8988T (cell line): ENCODE results near the gene MAST2.
"Not testable (repeated sequence)": the region's sequence is repeated elsewhere in the genome, so short reads cannot be mapped to it uniquely, and the experiment has no call there.

Source experiments
- DNase-seq: peaks from one replicate; pipeline ENCODE4 v3.0.0; 2011

Gene MAST2

GRCh38 chr1:45862008-45862407 is 58.6 kb downstream of the MAST2 start:
- no peak for DNase-seq

GRCh38 chr1:45863218-45863617 is 59.8 kb downstream of the MAST2 start:
- no peak for DNase-seq

- DNase-seq, result no peak
These were observed 61.0 kb downstream of the MAST2 start for GRCh38 chr1:45864167-45865106.

DNA sequence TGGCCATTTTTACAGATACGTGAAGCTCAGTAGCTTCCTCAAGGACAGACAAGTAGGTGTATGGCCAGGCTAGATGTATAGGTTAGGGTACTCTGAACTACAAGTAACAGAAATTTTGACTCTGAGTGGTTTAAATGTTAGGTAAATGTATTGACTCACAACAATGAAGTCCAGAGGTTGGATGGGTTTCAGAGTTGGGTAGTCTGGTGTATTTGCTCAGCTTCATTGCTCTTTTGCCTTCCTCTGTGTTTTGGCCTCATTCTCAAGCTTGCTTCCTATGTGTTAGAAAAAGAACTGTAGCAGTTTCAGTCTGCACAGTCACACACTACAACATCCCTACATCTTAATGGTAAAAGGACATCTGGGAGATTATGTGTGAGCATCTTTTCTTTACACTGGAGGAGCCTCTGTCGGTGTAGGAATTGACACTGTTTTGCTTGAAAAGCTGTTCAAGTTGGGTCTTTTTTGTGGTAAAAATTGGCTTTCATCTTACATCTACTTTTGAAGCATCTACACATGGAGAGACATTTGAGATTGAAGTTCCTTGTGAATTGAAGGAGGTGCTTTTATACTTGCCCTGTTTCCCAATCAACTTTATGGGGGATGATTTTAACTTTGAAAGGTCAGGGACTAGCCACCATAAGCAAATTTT is 64.4 kb downstream of the MAST2 start:
- no peak for DNase-seq

- DNase-seq, result no peak
These were observed 65.4 kb downstream of the MAST2 start for GRCh38 chr1:45868861-45869260.

- no peak for DNase-seq
These were observed 67.1 kb downstream of the MAST2 start for GRCh38 chr1:45870500-45870899.

DNA sequence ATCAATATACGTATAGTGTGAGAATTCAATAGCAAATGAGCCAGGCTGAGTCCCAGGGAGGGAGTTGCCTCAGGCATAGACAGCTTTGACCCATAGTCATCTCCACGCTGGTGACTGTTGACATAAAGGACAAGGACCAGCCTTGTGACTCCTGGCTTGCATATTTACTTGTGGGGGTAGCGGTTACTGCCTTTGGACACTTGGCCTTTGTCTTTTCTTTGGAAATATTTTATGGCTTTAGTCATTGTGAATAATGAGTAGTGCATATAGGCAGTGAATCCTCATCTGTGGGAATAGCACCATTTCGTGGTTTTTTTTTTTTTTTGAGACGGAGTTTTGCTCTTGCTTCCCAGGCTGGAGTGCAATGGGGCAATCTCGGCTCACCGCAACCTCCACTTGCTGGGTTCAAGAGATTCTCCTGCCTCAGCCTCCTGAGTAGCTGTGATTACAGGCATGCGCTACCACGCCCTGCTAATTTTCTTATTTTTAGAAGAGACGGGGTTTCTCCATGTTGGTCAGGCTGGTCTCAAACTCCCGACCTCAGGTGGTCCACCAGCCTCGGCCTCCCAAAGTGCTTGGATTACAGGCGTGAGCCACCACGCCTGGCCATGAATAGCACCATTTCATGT is 68.9 kb downstream of the MAST2 start:
- not testable (repeated sequence) for DNase-seq

DNA sequence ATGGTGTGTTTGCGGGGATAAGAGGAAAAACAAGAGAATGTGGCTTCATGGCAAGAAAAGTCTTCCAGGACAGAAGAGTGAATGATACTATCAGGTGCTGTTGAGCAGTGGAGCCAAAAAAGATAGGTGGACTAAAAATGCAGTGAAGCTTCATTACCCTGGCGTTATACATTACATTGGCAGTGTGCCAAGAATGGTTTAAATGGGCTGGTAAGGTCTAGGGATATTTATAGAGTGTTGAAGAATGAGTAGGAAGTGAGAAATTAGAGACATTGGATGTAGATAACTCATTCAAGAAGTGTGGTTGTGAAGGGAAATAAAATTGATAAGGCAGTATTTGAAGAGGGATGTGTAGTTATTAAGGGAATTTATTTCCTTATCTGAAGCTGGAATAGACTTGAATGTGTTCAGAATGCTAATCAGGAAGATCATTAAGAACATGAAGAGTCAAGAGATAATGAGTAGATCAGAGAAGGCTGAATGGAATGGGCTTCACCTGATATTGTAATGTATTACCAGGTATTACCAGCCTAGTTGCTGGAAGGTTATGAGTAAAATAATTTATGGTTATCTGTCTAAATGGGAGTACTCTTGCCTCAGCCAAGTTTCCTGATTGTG is 72.7 kb downstream of the MAST2 start:
- no peak for DNase-seq

DNA sequence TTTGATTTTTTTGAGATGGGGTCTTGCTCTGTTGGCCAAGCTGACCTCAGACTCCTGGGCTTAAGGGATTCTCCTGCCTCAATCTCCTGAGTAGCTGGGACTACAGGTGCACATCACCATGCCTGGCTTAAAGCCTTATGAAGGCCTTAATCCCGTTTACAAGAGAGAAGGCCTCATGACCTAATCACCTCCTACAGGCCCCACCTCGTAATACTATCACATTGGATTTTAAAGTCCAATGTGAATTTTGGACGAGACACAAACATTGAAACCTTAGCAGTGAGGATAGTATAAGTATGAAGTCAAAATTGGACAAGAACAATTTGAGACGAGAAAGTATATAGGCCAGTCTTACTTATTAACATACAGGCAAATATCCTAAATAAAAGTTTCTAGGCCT is 73.9 kb downstream of the MAST2 start:
- no peak for DNase-seq

- DNase-seq, result no peak
These were observed 76.6 kb downstream of the MAST2 start for GRCh38 chr1:45879885-45880598.

DNA sequence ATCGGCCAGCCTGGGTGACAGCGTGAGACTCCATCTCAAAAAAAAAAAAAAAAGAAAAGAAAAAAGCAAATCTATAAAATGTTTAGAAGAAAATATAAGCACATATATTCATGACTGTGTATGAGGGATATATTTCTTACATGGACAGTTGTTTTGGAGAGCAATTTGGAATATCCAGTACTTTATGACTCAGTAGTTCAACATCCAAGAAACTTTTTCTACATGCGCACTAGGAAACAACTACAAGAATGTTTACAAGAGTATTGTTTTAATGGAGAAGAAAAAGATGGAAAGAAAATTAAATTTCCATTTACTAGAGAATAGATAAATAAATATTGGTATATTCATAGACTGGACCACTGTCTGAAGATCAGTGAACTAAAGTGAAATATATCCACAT is 77.5 kb downstream of the MAST2 start:
- DNase-seq, result no peak

GRCh38 chr1:45883658-45884057 is 80.2 kb downstream of the MAST2 start:
- no peak for DNase-seq

DNA sequence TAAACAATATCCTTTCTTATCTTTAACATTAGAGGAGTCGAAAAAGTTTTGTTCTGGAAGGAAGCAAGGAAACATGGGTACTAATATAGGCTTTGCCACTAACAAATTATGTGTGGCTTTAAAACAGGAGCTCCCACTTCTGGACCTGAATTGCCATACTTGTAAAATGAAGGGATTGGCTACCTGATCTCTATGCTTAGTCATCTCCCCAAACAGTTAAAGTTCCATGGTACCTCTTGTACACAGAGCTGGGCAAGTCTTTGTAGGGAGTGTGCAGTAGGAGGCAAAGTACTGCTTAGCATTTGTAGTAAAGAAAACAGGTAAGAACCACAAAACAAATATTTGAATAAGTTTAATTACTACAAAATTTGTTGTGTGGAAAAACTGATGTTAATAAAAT is 81.3 kb downstream of the MAST2 start:
- no peak for DNase-seq

DNA sequence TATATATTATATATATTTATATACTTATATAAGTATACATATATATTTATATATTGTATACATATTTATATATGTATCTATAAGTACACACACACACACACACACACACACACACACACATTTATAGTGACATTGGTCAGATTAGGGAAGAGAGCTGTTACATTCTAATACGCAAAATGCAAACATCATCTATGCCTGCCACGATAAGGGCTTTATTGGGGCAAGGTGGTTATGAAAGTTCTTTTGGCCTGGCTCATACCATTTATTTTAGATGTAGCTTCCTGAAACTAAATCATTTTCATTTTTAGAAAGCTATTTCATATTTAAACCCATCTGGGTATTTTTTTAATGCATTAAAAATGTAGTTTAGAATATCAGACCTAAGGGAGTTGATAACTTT is 82.8 kb downstream of the MAST2 start:
- DNase-seq, result no peak

- no peak for DNase-seq
These were observed 83.9 kb downstream of the MAST2 start for GRCh38 chr1:45887156-45887842.

DNA sequence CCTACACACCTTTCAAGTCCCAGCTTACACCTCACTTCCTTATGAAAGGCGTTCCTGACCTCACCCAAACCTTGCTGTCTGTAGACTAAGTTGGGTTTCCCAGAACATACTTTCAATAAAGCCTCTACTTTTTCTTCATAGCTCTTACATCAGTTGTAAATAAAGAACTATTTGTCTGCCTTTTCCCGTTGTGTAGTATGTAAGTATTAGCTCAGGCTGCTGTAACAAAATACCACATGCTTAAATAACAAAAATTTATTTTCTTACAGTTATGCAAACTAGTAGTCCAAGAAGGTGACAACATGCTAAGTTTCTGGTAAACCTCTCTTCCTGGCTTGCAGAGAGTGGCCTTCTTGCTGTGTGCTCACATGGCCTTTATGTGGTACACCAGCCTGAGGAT is 86.7 kb downstream of the MAST2 start:
- no peak for DNase-seq

- no peak for DNase-seq
These were observed 87.7 kb downstream of the MAST2 start for GRCh38 chr1:45891087-45891486.

- no peak for DNase-seq
These were observed 88.8 kb downstream of the MAST2 start for GRCh38 chr1:45892068-45892785.

DNA sequence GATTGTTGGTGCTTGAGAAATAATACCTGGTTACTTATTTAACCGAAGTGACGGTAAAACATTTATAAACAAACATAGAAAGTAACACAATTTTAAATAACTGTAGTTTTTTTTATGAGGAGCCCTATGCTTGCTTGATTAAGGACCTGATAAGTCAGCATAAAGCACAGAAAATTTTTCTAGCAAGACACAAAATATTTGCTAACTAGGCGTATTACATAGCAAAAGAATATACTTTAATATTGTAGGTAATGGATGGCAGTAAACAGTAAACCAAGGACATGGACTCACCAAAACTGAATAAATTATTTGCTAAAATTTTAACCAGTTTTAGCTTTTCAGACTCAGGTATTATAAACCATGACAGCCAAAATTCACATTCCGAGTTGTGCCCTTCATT is 90.9 kb downstream of the MAST2 start:
- no peak for DNase-seq

- no peak for DNase-seq
These were observed 91.5 kb downstream of the MAST2 start for GRCh38 chr1:45894921-45895320.

GRCh38 chr1:45895406-45895805 is 92.0 kb downstream of the MAST2 start:
- DNase-seq, result no peak
